ENCODE measurements around the gene ITGA2. TPM values are rescaled to one million over a fixed set of nuclear protein-coding genes. Genes with fewer than 3 reads are reported as not detected.
A peak's percentile ranks its signal among the peaks of the same experiment; 100 is the strongest.
"Not testable (repeated sequence)": the region's sequence is repeated elsewhere in the genome, so short reads cannot be mapped to it uniquely, and the experiment has no call there.

ITGA2 gene
- not detected for polyA plus RNA-seq

DNA sequence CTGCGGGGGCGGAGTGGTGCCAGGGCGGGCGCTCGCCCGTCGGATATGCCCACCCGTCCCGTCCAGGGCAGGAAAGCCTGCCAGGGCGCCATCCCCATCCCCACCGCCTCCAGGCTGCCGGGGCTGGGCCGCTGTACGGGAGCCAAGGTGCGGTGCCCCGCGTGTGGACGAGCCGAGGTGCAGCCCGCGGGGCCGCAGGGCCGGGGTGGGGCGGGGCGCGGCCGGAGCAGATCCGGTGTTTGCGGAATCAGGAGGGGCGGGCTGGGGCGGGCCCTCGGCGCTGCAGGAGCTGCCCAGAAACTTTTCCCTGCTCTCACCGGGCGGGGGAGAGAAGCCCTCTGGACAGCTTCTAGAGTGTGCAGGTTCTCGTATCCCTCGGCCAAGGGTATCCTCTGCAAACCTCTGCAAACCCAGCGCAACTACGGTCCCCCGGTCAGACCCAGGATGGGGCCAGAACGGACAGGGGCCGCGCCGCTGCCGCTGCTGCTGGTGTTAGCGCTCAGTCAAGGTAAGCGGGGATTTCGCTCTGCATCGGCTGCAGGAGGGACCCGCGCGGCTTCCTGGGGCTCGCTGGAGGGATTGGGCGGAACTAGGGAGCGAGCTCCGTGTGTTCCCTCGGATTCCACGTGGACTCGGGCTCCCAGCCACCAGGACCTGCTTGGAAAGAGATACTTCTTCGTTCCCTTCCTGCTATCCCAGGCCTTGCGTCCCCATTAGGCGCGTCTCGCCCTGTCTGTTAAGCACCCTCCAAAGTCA lies at the start of gene ITGA2:
Gene ITGA2, plus strand, starts transcription at position 328 of the 756 bp plus-strand sequence. Its CDS starts 117 bp downstream, at position 445.
- Mint-ChIP-seq H3K4me3 (peak within 1 kb of the TSS; percentile 25 to 80 (median 72)), H3K27me3 (peaks cover 45% of the 10 kb centered on the region), H3K27ac (no peak within 1 kb of the TSS), H3K4me1 (peaks cover 3 to 8% (median 4%) of the 10 kb centered on the region in 3 donors), H3K9me3 (no peaks in the 10 kb centered on the region), H3K36me3 (no peaks in the 10 kb centered on the region)

DNA sequence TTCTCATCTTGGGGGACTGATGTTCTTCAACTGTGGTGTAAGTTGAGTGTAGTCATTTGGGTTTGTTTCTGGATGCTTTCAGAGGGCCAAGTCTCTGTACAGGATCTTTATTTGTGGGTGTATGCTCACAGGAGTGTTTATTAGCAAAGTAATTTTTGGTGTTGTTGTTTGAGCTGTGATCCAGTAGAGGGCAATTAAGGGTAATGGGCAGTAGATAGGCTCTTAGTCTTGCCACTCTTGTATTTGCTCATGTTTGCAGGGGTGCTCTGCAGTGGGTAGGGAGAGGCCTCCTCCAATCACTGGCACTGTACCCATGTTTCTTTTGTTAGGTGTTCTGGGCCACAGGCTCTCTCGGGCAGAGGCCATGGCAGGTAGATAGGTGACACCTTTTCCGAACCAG lies 45.9 kb upstream of the ITGA2 start:
- H3K27ac Mint-ChIP-seq: no peak overlapping the region
- no peaks in the 10 kb centered on the region for H3K9me3 Mint-ChIP-seq
- H3K4me3 Mint-ChIP-seq: no peak overlapping the region
- peaks cover 0 to 2% (median 1%) of the 10 kb centered on the region in 3 donors for H3K4me1 Mint-ChIP-seq
- H3K27me3 Mint-ChIP-seq: peaks cover 6% of the 10 kb centered on the region
- no peaks in the 10 kb centered on the region for H3K36me3 Mint-ChIP-seq

DNA sequence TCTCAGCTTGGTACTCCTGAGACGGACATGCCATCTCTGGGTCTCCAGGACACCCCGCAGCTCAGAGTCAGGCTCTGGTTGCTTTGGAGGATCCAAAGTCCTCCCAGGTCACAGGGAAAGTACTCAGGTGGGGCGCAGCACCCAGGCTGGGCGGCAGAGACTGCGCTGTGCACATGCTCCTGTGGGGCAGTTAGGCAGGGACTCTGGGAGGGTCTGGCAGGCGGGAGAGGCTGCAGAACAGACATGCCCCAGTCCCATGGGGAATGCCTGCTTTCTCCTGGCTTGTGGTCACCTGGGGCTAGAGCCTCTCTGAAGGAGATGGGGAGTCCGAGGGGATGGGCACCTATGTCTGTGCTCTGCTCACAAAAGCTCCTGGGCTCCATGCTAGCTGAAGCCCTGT lies 45.3 kb upstream of the ITGA2 start:
- Mint-ChIP-seq H3K4me1 (peaks cover 0 to 5% (median 2%) of the 10 kb centered on the region in 3 donors), H3K27ac (no peak overlapping the region), H3K9me3 (no peaks in the 10 kb centered on the region), H3K4me3 (no peak overlapping the region), H3K36me3 (no peaks in the 10 kb centered on the region), H3K27me3 (peaks cover 6% of the 10 kb centered on the region)

DNA sequence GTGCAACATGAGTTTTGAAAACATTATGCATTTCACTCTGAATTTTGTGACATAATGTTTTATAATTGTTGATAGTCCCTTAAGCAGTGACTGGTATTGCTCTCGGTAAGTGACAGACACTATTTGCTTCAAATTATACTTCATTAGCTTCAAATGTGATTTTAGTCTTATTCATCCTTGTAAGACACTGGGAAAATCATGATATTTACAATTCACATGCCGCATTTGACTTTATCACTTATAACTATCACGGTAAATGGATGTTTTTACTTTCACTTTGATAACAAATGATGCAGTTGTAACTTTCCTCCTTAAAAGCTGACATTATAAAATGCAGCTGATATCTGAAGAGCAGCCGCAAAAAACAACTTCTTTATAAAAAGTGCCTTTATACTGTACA lies 44.1 kb upstream of the ITGA2 start:
- Mint-ChIP-seq H3K27me3 (peaks cover 6% of the 10 kb centered on the region), H3K9me3 (no peaks in the 10 kb centered on the region), H3K4me1 (peaks cover 0 to 5% (median 2%) of the 10 kb centered on the region in 3 donors), H3K27ac (no peak overlapping the region), H3K4me3 (peak overlapping the region in 1 of 4 donors; percentile 16), H3K36me3 (no peaks in the 10 kb centered on the region)

DNA sequence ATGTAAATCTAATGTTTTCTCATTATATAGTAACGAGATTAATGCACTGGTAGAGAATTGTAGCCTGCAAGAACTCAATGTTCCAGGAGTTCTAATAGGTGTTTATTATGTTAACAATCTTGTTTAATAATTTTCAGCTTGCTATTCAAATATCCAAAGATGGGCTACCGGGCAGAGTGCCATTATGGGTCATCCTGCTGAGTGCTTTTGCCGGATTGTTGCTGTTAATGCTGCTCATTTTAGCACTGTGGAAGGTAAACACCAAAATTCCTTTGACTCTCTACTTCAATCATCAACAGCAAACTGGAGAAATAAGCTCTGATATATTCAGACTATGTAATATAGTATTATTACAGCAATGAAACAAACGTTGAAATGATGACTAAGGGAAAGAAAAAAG lies 41.9 kb upstream of the ITGA2 start:
- Mint-ChIP-seq H3K4me3 (no peak overlapping the region), H3K36me3 (no peaks in the 10 kb centered on the region), H3K9me3 (no peaks in the 10 kb centered on the region), H3K27ac (no peak overlapping the region), H3K4me1 (peaks cover 0 to 5% (median 2%) of the 10 kb centered on the region in 3 donors), H3K27me3 (peaks cover 6% of the 10 kb centered on the region)

DNA sequence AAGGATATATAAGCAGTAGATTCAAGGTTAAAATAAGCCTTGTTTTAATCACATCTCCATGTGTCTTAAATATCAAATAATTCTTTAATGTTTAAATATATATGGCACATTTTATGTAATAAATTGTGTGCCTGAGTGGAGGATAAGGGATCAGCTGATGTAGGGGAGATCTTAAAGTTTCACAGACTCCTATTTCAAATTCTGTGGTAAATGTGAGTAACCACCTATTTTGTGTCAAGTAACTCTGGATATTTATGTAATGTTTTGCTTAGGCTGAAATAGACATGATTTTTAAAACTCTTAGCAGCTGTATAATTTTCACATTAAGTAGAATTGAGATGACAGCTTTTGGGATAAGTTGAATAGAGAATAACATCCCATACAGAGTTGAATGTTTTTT lies 41.3 kb upstream of the ITGA2 start:
- H3K27me3 Mint-ChIP-seq: peaks cover 6% of the 10 kb centered on the region
- peaks cover 0 to 5% (median 2%) of the 10 kb centered on the region in 3 donors for H3K4me1 Mint-ChIP-seq
- no peaks in the 10 kb centered on the region for H3K36me3 Mint-ChIP-seq
- H3K27ac Mint-ChIP-seq: no peak overlapping the region
- no peaks in the 10 kb centered on the region for H3K9me3 Mint-ChIP-seq
- H3K4me3 Mint-ChIP-seq: no peak overlapping the region

DNA sequence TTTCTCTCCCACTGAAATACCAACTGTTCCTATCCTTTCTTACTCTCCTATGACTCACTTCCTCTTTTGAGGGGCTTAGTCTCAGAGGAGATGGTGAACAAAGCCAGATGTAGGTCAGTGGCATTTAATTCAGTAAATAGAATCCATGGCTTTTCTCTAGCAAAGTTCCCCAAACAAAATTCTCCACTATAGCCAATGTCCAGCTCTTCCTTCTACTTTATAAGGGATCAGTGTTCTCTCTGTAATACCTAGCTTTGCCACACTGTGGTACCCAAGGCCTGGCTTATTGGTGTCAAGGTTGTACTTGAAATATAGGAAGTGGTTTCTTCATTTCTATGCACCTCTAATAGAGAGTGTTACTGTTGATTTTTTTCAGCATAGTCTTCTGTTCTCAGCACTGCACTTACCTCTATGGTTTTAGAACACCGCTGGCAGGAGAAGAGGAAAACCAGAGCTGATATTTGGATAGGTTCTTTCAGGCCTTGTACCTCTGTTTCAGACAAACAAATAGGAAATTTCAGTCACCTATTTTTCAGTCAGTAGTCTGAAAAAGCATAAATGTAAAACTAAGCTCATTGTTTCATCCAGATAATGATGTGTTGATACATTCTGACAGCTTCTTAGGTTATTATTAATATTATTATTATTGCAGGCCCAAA lies 40.6 kb upstream of the ITGA2 start:
- Mint-ChIP-seq H3K27ac (no peak overlapping the region), H3K27me3 (peaks cover 4% of the 10 kb centered on the region), H3K36me3 (no peaks in the 10 kb centered on the region)

DNA sequence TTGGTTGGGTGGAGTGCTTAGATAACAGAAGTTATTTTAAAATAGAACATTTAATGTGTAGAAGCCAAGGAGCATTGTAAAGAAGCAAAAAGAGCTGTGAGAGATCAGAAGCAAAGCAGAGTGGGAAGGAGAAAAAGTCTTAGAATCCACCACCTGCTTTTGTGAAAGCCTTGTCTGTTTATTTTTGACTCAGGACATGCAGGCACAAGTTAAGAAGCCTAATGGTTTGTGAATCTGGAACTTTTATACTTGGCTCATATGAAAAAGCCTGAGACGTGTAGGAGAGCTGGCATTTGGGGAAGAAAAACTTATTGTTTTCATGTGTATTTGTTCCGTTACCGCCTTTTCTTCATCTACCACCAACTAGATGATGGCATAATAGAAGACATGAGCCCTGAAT lies 38.5 kb upstream of the ITGA2 start:
- Mint-ChIP-seq H3K27me3 (peaks cover 2% of the 10 kb centered on the region), H3K27ac (no peak overlapping the region), H3K36me3 (no peaks in the 10 kb centered on the region), H3K4me3 (no peak overlapping the region), H3K9me3 (no peaks in the 10 kb centered on the region), H3K4me1 (peaks cover 0 to 4% (median 0%) of the 10 kb centered on the region in 3 donors)

More for the DNA sequence above, 40.6 kb upstream of the ITGA2 start:
- no peaks in the 10 kb centered on the region for H3K9me3 Mint-ChIP-seq
- no peak overlapping the region for H3K4me3 Mint-ChIP-seq
- peaks cover 0 to 5% (median 2%) of the 10 kb centered on the region in 3 donors for H3K4me1 Mint-ChIP-seq

DNA sequence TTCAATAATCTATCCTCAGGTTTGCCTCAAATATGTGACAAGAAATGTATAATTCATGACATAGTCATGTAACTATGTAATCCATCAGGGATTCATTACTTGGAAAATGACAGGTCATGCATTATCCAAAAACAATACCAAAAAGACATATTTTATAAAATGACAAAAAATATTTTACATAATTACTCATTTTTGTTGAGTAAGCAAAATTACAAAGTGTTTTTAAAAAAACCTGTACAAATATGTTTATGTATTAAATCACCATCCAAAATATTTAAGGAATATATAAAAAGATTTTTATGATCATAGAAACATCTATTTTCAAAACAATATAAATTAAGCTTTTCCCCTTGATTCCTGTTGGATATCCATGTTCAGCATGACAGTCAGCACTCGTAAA lies 36.7 kb upstream of the ITGA2 start:
- H3K27ac Mint-ChIP-seq: no peak overlapping the region
- H3K9me3 Mint-ChIP-seq: no peaks in the 10 kb centered on the region
- H3K4me1 Mint-ChIP-seq: peaks cover 0 to 4% (median 0%) of the 10 kb centered on the region in 3 donors
- H3K36me3 Mint-ChIP-seq: no peaks in the 10 kb centered on the region
- peaks cover 2% of the 10 kb centered on the region for H3K27me3 Mint-ChIP-seq
- H3K4me3 Mint-ChIP-seq: no peak overlapping the region

DNA sequence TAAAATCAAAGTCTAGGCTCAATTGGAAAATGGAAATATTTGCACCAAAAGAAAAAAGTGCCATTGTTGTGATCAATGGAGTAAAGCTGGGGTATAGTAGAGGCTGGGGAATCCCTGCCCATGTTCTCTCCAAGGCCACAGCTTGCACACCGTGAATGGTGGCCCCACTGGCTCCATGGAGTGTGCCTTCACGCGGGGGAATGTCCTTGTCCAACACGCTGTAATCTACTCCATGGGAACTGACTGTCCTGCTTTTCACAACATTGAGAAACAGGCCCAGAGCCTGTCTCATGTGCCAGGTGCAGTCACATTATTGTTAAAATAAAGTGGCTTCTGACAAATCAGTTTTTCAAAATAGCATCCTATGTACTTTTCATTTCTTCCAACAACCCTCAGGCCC lies 33.1 kb upstream of the ITGA2 start:
- Mint-ChIP-seq H3K36me3 (no peaks in the 10 kb centered on the region), H3K27me3 (peaks cover 2% of the 10 kb centered on the region), H3K4me1 (no peaks in the 10 kb centered on the region), H3K27ac (no peak overlapping the region), H3K4me3 (no peak overlapping the region), H3K9me3 (peaks cover 0 to 8% (median 1%) of the 10 kb centered on the region in 3 donors)

DNA sequence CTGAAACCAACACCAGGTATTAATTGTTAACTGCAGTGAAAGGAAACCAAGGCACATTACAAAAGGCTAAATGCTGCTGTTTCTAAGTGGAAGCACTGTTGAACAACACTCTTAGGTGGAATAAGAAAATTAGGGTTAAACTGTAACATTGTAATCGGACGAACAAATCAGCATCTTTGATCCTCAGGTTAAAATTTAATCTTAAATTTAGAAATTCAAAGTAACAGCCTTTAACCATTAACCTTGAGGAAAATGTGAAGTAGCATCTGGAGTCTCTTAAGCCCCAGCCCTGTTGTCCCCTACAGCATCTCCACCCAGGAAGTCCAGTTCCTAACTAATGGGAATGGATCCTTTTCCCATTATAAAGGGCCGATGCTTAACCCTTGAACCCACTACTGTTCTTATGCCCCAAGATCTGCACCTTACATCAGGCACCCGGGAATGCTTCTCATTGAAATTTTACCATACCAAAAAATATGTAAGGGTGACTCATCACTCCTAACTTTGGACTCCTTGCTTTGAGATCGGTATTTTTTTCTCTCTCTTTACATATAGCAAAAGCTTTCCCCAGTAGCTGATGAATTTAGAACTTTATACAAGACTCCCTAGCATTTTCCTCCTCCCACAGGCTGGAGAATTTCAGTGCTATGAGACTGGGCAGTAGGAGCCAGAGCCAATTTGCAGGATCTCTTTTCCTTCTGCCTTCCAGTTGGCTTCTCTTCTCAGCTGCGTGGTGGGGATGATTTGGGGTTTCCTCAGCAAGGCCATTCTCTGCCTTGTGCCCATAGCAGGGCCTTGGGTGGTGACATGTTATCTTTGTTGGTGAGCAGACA lies 32.0 kb upstream of the ITGA2 start:
- no peaks in the 10 kb centered on the region for H3K36me3 Mint-ChIP-seq
- H3K27ac Mint-ChIP-seq: no peak overlapping the region
- peaks cover 2% of the 10 kb centered on the region for H3K27me3 Mint-ChIP-seq
- no peaks in the 10 kb centered on the region for H3K4me1 Mint-ChIP-seq
- peaks cover 0 to 8% (median 1%) of the 10 kb centered on the region in 3 donors for H3K9me3 Mint-ChIP-seq
- no peak overlapping the region for H3K4me3 Mint-ChIP-seq

DNA sequence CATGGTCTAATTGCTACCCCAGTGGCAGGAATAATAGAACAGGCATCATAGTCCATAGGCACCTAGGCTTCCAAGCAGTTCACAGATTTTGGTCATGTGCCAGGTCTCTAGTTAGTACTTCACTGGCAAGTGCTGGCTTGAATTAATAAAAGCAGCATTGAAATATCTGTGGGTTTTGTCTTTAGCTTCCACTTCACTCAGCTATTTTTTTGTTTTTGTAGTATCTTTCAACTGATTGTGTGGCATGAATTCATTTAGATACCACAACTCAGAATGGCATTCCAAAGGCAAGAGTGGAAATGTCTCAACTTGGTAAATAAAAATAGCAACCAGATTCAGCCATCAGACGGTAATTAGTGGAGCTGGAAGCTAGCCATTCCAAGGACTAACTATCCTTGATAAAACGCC lies 27.9 kb upstream of the ITGA2 start:
- Mint-ChIP-seq H3K27me3 (no peaks in the 10 kb centered on the region), H3K27ac (no peak overlapping the region), H3K9me3 (peaks cover 0 to 8% (median 1%) of the 10 kb centered on the region in 3 donors), H3K36me3 (no peaks in the 10 kb centered on the region), H3K4me3 (no peak overlapping the region), H3K4me1 (no peaks in the 10 kb centered on the region)

DNA sequence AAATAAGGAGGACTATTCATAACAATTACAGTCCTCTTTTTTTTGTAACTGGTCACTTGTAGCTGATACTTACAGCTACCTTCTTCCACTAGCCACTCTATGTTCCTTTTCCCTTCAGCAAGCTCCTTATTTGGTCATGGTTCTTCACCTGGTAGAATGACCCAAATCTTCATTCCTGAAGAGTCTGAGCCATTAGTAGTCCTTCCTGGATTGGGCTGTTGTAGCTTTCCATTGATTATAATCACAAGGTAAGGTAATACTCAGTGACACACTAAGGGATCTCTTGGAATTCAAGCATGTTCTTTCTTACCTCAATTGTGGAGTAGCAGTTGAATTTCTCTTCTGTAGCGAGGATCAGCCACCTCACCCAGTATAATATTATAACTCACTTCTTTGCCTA lies 25.5 kb upstream of the ITGA2 start:
- Mint-ChIP-seq H3K9me3 (peaks cover 1 to 8% (median 4%) of the 10 kb centered on the region in 3 donors), H3K4me3 (no peak overlapping the region), H3K27ac (no peak overlapping the region), H3K27me3 (no peaks in the 10 kb centered on the region), H3K36me3 (no peaks in the 10 kb centered on the region), H3K4me1 (no peaks in the 10 kb centered on the region)

DNA sequence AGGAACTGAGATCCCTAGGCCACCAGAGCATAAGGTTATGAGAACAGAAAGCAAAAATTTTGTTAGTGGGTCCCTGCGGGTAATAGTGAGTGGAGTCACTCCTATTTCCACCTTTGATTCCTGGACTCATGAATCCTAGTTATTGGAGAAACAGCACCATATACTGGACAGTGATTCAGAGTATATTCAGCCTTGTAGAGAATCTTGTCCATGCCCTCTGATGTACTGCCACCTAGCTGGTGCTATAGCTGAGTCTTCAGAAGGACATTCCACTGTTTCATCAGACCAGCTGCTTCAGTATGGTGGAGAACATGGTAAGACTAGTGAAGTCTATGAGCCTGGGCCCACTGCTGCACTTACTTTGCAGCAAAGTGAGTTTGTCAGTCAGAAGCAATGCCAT lies 25.0 kb upstream of the ITGA2 start:
- Mint-ChIP-seq H3K9me3 (peaks cover 3 to 9% (median 8%) of the 10 kb centered on the region in 3 donors), H3K27me3 (no peaks in the 10 kb centered on the region), H3K4me1 (no peaks in the 10 kb centered on the region), H3K27ac (no peak overlapping the region), H3K4me3 (no peak overlapping the region), H3K36me3 (no peaks in the 10 kb centered on the region)

DNA sequence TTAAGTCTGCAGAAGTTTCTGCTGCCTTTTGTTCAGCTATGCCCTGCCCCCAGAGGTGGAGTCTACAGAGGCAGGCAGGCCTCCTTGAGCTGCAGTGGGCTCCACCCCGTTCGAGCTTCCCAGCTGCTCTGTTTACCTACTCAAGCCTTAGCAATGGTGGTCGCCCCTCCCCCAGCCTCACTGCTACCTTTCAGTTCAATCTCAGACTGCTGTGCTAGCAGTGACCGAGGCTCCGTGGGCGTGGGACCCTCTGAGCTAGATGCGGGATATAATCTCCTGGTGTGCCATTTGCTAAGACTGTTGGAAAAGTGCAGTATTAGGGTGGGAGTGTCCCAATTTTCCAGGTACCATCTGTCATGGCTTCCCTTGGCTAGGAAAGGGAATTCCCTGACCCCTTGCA lies 13.0 kb upstream of the ITGA2 start:
- not testable (repeated sequence) for H3K27ac Mint-ChIP-seq, H3K27me3 Mint-ChIP-seq, H3K4me3 Mint-ChIP-seq, H3K9me3 Mint-ChIP-seq, H3K4me1 Mint-ChIP-seq, H3K36me3 Mint-ChIP-seq

Measured in IgD-negative memory B cell (primary cell).